ENCODE results near the gene XPNPEP1.

XPNPEP1 gene

DNA sequence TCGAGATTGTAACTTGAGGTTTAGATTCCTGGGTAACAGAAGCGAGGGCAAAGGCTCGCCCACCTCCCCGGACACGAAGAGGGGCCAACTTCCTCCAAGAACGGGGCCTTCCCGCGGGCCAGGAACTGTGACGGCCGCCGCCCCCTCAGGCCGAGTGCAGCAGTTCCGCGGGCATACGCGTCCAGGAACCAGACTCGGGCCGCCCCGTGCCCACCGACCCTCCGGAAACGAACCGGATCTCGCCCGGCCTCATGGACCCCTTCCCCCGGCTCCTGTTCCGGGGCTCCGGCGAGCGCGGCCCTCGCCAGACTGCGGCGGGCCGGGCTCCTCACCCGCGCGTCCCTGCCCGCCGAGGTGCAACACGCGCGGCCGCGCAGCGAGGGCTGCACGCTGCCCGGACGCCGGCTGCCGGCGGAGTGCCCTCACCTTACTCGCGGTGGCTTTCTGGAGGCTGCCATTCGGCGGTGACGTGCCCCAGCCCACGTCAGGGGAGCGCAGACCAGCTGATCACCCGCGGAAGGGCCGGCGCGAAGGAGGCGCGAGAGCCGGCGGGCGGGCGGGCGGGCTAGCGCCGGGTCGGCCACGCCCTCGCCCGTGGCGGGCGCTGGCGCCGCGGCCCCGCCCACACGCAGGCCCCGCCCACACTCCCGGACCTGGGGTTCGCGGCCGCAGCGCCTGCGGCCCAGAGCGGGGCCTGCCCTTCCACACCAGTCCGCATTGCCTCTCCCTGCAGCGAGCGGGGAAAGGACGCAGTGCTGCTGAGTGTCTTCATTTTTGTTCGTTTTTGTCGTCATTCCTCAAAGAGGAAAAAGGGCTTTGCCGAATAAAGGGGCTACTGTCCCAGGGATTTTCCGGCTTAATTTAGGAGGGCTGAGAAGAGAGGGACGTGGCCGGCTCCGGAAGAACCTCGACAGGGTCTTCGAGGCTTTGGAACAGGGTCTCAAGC lies at the start of gene XPNPEP1:
Gene XPNPEP1 (minus strand): TSS at position 536 of the 946 bp plus-strand sequence. CDS start 78 bp downstream, at position 458.
- peak; percentile 84 for DNase-seq

DNA sequence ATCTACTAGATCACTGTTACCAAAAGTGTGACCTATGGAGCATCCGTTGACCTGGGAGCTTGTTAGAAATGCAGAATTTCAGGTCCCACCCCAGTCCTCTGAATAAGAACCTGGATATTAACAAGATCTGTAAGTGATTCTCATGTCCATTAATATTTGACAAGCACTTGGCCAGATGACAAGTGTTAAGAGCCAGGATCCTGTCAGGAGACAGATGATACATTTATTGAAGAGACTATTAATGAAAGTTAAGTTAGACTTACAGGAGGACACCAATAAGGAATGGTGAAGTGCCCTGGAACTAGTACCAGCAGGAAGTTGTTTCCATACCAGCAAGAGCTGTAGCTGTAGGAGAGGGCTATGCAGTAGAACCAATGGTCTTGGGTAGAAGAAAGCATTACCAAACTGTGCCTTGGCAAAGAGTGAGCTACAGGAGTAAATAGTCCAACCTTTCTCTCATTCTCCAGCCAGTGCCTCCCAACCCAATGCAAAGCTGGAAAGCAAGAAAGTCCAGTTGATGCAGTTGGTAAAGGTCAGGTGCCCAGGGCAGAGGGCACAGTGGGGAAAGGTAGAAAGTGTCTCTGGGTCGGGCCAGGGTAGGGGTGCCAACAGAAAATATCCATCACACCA lies 49.2 kb upstream of the XPNPEP1 start:
- DNase-seq, result no peak

DNA sequence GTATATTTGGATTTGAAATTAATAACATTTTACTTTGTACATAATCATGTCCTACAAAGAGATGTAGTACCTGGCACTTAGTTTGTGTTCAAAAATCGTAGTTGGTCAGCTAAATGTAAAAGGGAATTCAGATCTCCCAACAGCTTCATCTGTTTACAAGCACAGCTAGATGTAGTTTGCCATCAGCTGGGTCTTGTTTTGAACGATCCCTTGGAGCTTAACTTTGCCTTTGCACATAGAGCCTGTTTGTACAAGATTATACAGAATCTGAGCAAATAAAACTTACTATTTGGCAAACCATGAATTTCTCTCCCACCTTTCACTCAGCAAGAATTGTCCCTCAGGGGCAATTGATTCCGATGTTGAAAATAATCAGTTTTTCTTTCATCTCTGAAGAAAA lies 48.3 kb upstream of the XPNPEP1 start:
- DNase-seq, result no peak

DNA sequence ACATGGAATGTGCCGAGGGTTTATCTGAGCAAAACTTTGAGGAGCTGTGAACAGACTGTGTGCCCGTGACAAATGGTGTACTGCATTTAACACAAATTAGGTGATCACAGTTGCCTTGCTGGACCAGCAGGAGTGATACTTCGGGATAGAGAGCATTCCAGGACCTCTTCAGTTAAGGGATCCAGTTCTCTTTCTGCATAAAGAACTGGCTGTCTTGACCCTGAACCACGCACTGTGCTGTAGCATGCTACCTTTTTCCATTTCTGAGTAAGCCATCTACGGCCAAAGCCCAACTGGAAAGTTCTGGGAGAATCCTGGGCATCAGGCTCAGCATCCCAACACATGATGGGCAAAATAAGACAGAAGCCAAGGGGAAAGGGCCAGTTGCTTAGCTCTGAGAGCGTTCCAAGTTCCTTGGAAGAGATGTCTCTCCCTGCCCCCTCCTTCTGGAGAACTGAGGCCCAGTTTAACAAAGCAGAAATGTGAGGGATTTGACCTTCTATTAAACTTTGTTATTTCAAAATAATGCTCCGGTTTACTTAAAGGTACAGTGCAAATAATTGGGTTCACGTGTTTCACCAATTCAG lies 46.5 kb upstream of the XPNPEP1 start:
- DNase-seq, result no peak

DNA sequence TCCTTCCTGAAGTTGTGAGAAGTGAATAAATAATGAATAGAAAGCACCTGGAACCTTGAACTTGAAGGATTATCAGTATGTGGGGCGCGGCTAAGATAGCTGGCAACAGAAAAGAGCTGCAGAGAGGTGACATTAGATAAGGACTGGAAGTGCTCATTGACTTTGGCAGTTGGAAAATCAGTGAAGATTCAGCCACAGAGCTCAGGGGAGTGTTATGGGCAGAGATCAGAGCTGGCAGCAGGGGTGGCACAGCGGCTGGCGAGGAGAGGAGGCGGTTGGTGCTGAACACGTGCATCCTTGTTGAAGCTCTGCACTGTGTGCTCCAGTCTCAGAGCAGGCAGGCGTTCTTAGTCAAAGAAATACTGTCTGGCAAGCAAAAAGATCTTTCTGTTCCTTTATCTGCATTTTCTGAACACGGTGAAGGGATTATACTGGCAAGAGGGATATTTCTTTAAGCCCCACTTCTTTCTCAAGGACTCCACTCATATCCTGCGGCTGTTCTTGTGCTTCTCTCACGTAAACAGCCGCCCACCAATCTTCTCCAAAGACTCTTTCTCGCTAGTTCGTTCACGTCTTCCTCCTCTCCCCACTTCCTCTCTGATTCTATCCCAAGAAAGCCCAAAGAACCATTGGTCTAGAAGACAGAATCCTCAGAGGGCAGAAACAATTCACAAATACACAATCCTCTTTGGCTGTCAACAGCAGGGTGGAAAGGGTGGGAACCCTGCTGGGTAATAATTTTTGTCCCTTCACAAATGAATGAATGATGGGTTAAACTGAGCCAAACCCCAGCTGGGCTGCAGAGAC lies 45.8 kb upstream of the XPNPEP1 start:
- no peak for DNase-seq

DNA sequence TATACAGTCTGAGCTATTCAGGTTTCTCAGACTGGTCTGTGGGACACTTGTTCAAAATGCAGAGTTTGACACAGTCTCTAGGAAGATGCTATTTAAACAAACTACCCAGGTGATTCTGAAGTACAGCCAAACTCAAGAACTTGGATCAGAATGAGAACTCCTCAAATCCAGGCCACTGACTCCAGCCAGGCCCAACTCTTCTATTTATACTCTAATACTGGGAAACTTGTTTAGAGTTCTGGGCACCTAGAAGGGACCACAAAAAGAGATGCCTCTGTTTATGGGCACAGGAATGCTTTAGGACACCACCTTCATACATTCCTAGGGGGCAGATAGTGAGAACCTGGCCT lies 44.4 kb upstream of the XPNPEP1 start:
- no peak for DNase-seq

DNA sequence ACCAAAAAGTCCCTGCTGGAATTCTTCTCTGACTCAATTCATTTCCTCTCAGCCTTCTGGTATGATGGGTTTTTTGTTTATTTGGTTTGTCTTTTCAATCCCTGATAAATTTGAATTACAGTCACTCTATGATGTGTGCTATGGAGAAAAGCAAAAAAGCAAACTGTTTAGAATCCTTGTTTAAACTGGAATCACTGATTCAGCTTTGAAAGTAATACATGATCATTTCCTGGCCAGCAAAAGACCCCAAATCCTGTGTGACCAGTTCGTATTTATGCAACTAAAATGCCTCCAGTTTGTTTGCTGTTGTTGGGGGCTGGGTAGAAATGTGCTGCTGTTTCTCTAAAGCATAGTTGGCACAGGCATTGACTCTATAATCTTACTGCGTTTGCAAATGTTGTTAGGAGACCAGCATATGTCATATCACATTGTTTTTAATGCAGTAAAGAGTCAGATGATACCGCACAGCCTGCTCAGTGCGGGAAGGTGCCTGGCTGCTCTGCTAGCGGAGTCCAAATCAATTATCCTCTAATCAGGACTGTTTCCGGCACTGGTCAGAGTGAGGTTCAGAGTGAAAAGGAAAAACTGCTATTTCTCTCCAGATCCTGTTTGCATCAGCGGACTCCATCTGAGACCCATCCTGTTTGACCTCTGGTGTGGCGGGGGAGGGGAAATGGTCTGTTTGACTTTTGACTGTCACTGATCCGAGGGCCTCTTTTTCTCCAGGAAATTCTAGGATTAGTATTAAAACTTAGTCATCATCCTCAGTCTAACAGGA lies 43.8 kb upstream of the XPNPEP1 start:
- DNase-seq, result peak; percentile 40

DNA sequence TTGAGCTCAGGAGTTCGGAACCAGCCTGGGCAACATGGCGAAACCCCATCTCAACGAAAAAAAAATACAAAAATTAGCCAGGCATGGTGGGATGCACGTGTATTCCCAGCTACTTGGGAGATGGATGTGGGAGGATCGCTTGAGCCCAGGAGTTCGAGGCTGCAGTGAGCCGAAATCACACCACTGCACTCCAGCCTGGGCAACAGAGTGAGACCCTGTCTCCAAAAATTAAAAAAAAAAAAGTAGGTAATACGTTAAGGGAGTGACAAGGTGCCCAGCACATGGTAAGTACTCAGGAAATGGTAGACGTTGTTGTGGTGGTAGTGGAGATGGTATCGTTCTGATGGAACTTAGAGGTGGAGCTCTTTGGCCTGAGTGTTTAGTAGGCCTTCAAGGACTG lies 41.0 kb upstream of the XPNPEP1 start:
- DNase-seq, result no peak

DNA sequence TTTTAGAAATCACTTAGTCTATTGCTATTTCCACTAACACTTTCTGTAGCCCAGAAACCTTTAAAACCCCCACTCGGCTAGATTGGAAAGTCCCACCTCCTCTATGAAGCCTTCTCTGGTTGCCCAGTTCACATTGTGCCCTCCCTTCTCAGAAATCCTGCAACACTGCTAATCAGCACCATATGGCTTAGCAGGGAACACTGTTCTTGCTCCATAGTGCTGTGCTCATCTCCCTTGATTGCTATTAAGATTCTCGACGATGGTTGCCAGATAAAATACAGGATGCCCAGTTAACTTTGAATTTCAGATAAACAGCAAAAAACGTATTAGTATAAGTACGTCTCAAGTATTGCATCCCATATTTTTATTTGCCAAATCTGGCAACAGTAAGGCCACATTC lies 40.1 kb upstream of the XPNPEP1 start:
- DNase-seq, result no peak

DNA sequence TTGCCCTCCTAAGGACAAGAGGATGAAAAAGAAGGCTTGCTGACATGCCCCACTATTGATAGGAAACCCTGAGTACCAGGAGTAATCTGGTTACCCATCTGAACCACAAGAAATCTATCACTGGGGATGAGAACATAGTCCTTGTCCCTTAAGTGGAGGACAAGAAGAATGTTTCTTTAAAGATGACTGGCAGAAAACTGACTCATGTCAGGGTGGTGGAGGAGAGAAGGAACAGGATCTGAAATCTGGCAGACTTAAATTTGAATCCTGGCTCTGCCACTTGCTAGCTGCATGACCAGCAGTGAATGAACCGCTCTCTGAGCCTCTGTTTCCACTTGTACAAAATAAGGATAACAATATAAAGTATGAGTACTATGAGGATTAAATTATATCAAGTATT lies 38.9 kb upstream of the XPNPEP1 start:
- no peak for DNase-seq

DNA sequence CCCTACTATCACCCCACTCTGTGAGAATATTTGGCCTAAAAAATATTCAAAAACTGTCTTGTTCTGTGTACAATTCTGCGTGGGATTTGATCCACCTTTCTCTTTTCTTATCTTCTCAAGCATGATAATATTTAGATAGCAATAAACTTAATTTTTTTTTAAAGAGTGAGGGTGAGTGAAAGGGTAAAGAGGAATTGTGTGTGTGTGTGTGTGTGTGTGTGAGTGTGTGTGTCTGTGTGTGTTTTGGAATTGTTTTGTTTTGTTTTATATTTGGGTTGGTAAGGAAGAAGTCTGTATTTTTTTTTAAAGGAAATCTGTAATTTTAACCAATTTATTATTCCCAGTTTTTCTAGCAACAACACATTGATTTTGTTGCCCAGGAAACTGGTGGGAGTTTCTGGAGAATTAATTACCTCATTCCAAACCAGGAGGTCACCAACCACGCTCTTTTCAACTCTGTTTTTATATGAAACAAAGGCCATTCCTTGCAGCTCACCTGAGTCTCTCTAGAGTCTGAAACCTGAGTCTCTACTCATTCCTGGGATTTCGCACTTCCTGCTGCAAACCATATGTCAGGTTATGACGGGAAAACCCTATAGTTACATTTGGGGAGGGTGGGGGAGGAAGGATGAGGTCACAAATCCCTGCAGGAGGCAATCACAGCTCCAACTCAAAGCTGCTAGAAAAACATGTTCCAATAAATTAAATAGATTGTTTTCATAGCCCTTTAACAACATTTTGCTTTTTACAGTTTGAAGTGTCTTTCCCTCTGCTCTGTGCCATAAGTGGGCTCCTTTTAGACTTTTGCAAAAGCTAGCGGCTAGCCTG lies 38.1 kb upstream of the XPNPEP1 start:
- DNase-seq, result no peak

DNA sequence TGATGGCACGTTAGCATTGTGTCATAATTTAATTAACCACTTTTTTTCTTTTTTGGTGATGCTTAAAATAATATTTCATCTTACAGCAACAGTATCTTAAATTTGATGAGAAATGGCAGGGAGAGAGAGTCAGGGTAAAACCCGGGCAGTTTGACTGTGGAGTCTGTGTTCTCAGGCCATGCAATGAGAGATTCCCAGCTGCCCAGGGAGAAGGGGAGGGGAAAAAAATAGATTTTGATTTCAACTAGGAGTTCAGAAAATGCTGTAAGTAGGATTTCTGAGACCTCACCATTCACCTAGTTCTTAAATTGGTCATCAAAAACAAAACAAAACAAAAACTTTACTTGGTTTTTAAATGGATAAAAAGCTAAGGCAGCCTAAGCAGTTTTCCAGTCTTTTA lies 37.4 kb upstream of the XPNPEP1 start:
- DNase-seq, result no peak

DNA sequence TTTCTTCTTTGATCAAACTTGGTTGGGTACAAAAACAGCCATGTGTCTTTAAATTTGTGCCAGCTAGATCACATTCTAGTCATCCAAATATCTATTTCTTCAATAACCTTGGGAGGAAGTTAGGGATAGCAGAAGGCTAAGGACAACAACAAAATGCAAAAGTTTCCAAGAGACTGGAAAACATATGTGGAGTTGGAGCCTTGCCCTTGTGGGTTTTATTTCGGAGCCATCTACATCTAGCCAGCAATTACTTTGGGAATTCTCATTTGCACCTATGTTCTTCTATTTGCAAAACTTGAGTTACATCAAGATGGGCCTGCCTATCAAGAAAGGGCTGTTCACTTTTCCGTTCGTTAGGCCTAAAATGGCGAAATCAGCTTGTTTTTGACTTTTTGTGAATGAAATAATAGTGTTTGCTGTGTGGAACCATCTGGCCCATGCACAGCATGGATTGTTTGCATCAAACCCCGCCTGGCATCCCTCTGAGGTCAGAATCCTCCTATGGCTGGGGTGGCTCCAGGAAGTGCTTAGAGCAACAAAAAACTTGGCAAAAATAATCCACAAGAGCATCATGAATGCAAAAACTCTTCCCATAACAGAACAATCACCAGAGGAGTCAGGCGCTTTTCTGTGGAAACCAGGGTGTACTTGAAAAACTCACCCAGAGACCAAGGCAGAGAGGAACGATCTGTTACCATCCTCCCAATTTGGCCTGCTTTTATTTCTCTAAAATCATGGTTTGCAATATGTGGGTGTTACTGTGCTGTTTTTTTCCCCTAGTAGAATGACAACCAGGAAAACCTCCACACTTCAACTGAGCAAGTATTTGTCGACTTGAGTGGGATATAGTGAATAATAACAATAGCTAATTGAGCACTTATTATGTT lies 36.2 kb upstream of the XPNPEP1 start:
- DNase-seq, result no peak

DNA sequence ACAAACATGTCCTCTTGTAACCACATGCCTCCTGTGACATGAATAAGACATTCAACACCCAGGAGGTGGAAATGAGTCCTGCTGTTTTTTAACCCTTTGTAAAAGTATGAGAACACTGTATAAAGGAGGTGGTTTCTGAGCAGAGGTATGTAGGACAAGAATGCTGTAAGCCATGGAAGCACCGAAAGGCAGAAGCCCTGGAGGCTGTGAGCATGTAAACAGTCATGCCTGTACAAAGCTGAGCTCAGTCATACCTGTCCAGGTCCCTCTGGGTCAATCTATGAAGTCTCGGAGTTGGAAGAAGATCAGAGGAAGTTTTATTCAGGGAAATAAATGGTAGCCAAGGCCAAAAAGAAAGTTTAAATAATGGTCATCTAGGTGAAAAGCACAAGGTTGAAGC lies 34.7 kb upstream of the XPNPEP1 start:
- no peak for DNase-seq

DNA sequence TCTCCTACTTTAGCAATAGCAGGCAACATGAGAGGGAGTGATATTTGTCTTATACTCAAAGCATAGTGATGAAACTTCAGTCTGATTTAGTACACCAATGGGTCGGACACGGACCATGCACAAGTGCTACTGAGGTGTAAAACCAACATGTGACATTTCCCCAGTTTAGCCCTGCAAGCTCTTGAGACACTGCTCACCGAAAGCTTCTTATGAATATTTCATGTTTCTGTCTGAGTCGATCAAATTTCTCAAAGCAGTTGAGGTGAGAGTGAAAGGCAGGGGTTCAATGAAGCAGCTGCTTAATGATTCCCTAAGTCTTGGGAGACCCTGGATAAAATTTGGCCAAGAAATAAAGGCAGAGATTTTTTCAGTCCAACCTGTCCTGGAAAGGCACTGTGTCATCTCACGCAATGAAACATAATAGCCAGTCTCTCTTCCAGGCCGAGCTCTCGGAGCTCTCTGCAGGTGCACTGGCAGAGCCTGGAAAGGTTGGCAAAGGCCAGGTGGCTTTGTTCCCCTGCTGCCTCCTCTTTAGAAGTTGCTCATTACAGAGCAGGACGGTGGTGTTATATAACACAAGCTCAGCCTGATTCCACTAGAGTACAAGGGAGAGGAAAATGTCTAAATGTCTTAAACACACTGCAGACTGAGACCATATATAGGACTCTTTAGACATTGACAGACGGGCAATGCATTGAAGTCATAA lies 33.9 kb upstream of the XPNPEP1 start:
- peak; percentile 50 for DNase-seq

DNA sequence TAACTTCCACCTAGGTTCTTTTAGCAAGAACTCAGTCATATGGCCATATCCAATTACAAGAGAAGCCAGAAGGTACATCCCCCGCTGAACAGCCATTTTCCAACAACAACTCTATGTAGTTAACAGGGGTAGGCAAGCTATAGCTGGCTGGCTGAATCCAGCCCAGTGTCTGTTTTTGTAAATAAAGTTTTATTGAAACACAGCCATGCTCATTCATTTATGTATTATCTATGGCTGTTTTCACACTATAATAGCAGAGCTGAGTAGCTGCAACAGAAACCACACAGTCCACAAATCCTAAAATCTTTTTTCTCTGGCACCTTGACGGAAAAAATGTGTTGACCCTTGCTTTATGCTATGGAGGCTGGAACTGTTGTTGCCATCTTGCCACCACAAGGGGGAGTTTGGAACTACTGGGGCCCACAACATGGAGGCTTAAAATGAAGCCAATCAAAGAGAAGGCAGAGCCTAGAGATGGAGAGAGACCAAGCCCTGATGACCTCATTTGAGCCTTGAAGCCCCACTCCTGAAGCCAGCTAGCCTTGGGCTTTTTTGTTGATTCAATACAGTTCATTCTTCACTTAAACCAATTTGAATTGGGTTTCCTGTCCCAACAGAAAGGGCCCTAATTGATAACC lies 33.3 kb upstream of the XPNPEP1 start:
- DNase-seq, result peak; percentile 36

DNA sequence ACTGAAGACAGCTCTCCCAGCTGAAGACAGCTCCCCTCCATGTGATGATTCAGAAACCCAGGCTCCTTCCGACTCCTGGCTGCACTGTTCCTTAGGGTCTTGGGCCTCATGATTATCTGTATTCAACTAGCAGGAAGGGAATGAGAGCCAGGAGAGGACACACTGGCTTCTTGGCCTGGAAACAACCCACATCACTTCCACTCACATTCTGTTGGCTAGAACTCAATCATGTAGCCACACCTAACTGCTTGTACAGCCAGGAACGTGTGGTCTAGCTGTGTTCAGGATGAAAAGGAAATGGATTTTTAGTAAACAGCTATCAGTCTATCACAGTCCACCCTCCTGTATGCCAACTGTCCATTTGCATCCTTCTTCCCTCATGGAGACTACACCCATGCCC lies 30.5 kb upstream of the XPNPEP1 start:
- no peak for DNase-seq

DNA sequence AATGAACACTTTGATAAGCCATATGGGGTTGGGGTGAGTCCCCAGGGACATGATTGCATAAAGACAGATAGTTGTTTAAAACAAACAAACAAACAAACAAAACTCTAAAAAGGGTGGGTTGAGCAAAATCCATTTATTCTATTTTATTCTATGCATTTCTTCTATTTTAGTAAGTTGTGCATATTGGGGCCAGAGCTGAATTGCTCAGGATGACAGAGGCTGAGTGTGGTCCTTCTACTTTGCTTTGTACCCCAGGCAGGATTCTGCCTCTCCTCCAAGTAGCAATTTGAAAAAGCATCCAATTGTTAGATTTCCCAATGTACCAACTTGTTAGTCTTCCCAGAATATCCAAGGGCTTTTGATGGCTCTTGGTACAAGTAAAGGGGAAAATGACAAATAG lies 29.2 kb upstream of the XPNPEP1 start:
- no peak for DNase-seq

Data from retina (tissue), 1 donor.